ENCODE measurements around the gene SYPL1.

DNA sequence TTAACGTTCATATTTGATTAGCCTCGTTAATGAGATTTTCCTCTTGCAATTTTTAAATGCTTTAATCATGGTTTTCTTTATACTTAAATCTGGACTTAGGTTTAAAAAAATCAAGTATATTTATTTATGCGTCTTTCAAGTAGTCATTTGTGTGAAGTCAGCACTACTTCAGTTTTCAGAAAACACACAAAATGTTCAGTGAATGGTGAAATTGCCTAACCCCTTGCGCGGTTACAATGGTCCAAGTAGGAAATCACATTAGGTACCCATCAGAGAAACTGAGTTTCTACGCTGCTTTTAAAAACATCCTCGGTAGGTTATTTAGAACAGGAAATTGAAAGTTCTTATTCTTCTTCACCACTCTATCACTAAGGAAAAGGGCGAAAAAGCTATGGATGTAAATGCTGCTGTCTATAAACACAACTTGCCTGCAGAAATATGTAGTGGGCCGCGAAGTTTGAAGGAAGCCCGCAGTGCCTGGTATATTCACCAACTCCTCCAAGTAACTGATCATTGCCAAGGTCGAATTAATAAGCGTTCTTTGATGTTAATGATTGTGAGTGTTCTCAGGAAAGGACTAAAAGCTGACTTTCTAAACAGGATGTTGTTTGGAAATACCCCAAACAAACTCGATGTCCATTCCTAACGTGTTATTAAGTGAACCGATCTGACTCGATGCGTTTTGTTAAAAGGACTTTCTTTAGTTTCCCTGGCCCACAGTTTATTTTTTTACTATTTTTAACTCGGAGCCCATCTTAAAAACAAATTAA lies 1.0 kb downstream of the SYPL1 start:
- no peak for TF ChIP-seq CTCF (IDR thresholded peaks at IDR 0.05)
- TF ChIP-seq POLR2A (IDR thresholded peaks at IDR 0.05), result peak in 1 of 2 donors; percentile 62

All from thyroid gland (tissue), 4 donors.